WERI-Rb-1 (cell line): Measurements from ENCODE around the gene WDR19.

Source experiments
- DNase-seq: peaks from one replicate; pipeline ENCODE4 v3.0.0-alpha.2; 2020
- H3K27ac ChIP-seq: fragments of 250-450 bp; sonication (Bioruptor Pico); 2 replicates; pipeline ENCODE4 v1.5.1; 2020; ENCODE audit warnings: mild to moderate bottlenecking, moderate library complexity
- H3K27me3 ChIP-seq: fragments of 250-450 bp; sonication (Bioruptor Pico); 2 replicates; pipeline ENCODE4 v1.5.1; 2021; ENCODE audit warnings: mild to moderate bottlenecking, low read depth, moderate library complexity; ENCODE audit not compliant: insufficient read depth, severe bottlenecking
- H3K36me3 ChIP-seq: fragments of 250-450 bp; sonication (Bioruptor Pico); 2 replicates; pipeline ENCODE4 v1.5.1; 2020; ENCODE audit warnings: mild to moderate bottlenecking, moderate library complexity
- H3K4me3 ChIP-seq: 2 replicates; pipeline ENCODE4 v1.5.1; 2011; ENCODE audit warnings: low read depth, mild to moderate bottlenecking, control low read depth, low read length
- H3K9me3 ChIP-seq: fragments of 250-450 bp; sonication (Bioruptor Pico); 2 replicates; pipeline ENCODE4 v1.5.1; 2021; ENCODE audit warnings: mild to moderate bottlenecking, moderate library complexity; ENCODE audit not compliant: severe bottlenecking
- CTCF ChIP-seq: IDR thresholded peaks from 2 replicates; pipeline ENCODE4 v1.5.1; 2011; ENCODE audit warnings: low read depth, mild to moderate bottlenecking, control low read depth, inconsistent platforms, low read length

The WDR19 gene

GRCh38 chr4:39320381-39321115 is 138.2 kb downstream of the WDR19 start:
- TF ChIP-seq CTCF: no peak
- Histone ChIP-seq H3K27ac (no peak overlapping the region), H3K27me3 (no peaks in the 10 kb centered on the region), H3K36me3 (peaks cover 77% of the 10 kb centered on the region), H3K9me3 (no peaks in the 10 kb centered on the region), H3K4me3 (no peak overlapping the region)
- no peak for DNase-seq

- H3K9me3 ChIP-seq: no peaks in the 10 kb centered on the region
- H3K36me3 ChIP-seq: peaks cover 76% of the 10 kb centered on the region
- no peak overlapping the region for H3K4me3 ChIP-seq
- DNase-seq: no peak
- no peak overlapping the region for H3K27ac ChIP-seq
- H3K27me3 ChIP-seq: no peaks in the 10 kb centered on the region
- no peak for TF ChIP-seq CTCF
These were observed 141.5 kb downstream of the WDR19 start for GRCh38 chr4:39323821-39324220.

GRCh38 chr4:39324446-39324845 is 142.1 kb downstream of the WDR19 start:
- H3K36me3 ChIP-seq: peaks cover 70% of the 10 kb centered on the region
- H3K27me3 ChIP-seq: no peaks in the 10 kb centered on the region
- no peak overlapping the region for H3K4me3 ChIP-seq

GRCh38 chr4:39324897-39325613 is 142.7 kb downstream of the WDR19 start:
- peaks cover 64% of the 10 kb centered on the region for H3K36me3 ChIP-seq
- H3K27ac ChIP-seq: no peak overlapping the region
- no peak for DNase-seq
- no peak for TF ChIP-seq CTCF
- H3K4me3 ChIP-seq: no peak overlapping the region
- H3K9me3 ChIP-seq: no peaks in the 10 kb centered on the region
- H3K27me3 ChIP-seq: no peaks in the 10 kb centered on the region

More at GRCh38 chr4:39324446-39324845, 142.1 kb downstream of the WDR19 start:
- TF ChIP-seq CTCF: no peak
- DNase-seq: no peak
- Histone ChIP-seq H3K9me3 (no peaks in the 10 kb centered on the region), H3K27ac (no peak overlapping the region)

GRCh38 chr4:39326468-39326977 is 144.2 kb downstream of the WDR19 start:
- no peak overlapping the region for H3K4me3 ChIP-seq
- H3K9me3 ChIP-seq: no peaks in the 10 kb centered on the region
- H3K36me3 ChIP-seq: peaks cover 52% of the 10 kb centered on the region
- no peak for DNase-seq
- no peaks in the 10 kb centered on the region for H3K27me3 ChIP-seq
- TF ChIP-seq CTCF: no peak
- H3K27ac ChIP-seq: no peak overlapping the region
